Vagina (tissue), 2 donors: ENCODE measurements around the gene SLC1A2. TPM values are rescaled to one million over a fixed set of nuclear protein-coding genes. Genes with fewer than 3 reads are reported as not detected.

ENCODE experiments used
- DNase-seq, 2 donors: peaks; one replicate each; pipeline ENCODE4 v3.0.0-alpha.2; 2017; ENCODE audit errors: extremely low spot score in 2 of 2
- H3K27ac ChIP-seq: fragments of 200-600 bp; sonication (generic); one replicate; pipeline ENCODE4 v1.5.1; 2019
- H3K27me3 ChIP-seq: fragments of 200-600 bp; sonication (generic); one replicate; pipeline ENCODE4 v1.5.1; 2019
- H3K36me3 ChIP-seq, 2 donors: fragments of 200-600 bp; sonication (generic); one replicate each; pipeline ENCODE4 v1.5.1; 2017 to 2019
- H3K4me1 ChIP-seq: fragments of 200-600 bp; sonication (generic); one replicate; pipeline ENCODE4 v1.5.1; 2019
- H3K4me3 ChIP-seq, 2 donors: fragments of 200-600 bp; sonication (generic); 1 replicate in 1 of 2; 2 replicates in 1 of 2; pipeline ENCODE4 v1.5.1; 2016 to 2019
- H3K9me3 ChIP-seq: fragments of 200-600 bp; sonication (generic); one replicate; pipeline ENCODE4 v1.5.1; 2019
- POLR2A ChIP-seq, 2 donors: fragments of 450-650 bp; IDR thresholded peaks; one replicate each; pipeline ENCODE4 v1.6.1; 2017; ENCODE audit warnings: antibody characterized with exemption in 2 of 2, mild to moderate bottlenecking in 2 of 2, moderate library complexity in 2 of 2
- POLR2AphosphoS5 ChIP-seq, 2 donors: sonication (generic); formaldehyde crosslinking; IDR thresholded peaks; one replicate each; pipeline ENCODE4 v1.9.0; 2017; ENCODE audit warnings: antibody characterized with exemption in 2 of 2, mild to moderate bottlenecking in 2 of 2, low read depth in 1 of 2; ENCODE audit not compliant: insufficient read depth in 1 of 2
- intact Hi-C: fragments of 100-400 bp; cut with DNase I; formaldehyde crosslinking; loops from one replicate; pipeline ENCODE4 v1.15.1; 2023
- total RNA-seq: library from RNA; depleted of rRNA; stranded (reverse); fragments of >200 nt; gene quantifications from one replicate; pipeline ENCODE4 v1.2.3, GENCODE V29; 2016
- TF ChIP-seq, protein P1 (sequence below), 3 experiments: fragments of 450-650 bp in 2 of 3; fragments of 200-600 bp in 1 of 3; sonication (generic) in 1 of 3; IDR thresholded peaks; one replicate each; pipeline ENCODE4 v1.5.1; 2017 to 2019; ENCODE audit warnings: antibody characterized with exemption in 3 of 3, mild to moderate bottlenecking in 2 of 3, moderate library complexity in 2 of 3

SLC1A2 gene
- total RNA-seq, 1 donor from 2014 or later: 4.7 TPM

DNA sequence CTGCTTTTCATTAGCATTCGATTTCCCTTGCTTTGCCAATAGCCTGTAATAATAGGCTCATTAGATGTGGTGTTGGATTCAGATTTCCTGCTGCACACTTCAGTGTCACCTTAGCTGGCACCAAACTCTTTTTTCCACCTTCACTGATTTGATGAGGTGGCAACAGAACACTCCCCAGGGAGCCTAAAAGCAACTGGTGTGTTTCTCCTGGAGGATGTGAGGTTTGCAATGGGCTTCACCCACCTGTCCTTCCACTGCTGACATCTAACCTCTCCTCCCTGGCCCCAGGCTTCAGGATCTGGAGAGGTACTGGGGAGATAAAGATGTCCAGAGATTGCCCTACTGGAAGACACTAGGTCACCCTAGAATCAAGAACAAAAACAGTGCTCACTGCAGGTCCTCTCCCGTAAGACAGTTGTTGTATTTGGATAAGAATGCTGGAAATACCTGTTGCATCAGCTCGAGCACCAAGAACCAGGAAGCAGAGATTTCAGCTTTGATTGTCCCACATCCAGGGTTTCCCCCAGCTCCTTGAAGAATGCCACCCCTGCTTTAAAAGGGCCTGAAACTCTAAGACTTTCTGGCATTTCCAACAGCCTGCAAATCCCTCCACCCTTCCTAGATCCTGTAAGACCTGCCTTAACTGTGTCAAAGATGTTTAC is 96.9 kb downstream of the SLC1A2 start:
- TF ChIP-seq POLR2A (IDR thresholded peaks at IDR 0.05) (no peak), POLR2AphosphoS5 (IDR thresholded peaks at IDR 0.05; ENCODE audit: insufficient read depth in 1 of 2, low read depth in 1 of 2) (no peak)
- TF ChIP-seq, protein P1, sequence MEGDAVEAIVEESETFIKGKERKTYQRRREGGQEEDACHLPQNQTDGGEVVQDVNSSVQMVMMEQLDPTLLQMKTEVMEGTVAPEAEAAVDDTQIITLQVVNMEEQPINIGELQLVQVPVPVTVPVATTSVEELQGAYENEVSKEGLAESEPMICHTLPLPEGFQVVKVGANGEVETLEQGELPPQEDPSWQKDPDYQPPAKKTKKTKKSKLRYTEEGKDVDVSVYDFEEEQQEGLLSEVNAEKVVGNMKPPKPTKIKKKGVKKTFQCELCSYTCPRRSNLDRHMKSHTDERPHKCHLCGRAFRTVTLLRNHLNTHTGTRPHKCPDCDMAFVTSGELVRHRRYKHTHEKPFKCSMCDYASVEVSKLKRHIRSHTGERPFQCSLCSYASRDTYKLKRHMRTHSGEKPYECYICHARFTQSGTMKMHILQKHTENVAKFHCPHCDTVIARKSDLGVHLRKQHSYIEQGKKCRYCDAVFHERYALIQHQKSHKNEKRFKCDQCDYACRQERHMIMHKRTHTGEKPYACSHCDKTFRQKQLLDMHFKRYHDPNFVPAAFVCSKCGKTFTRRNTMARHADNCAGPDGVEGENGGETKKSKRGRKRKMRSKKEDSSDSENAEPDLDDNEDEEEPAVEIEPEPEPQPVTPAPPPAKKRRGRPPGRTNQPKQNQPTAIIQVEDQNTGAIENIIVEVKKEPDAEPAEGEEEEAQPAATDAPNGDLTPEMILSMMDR (IDR thresholded peaks at IDR 0.05): no peak
- H3K4me3 ChIP-seq: no peak overlapping the region
- H3K27me3 ChIP-seq: no peaks in the 10 kb centered on the region
- H3K4me1 ChIP-seq: peaks cover 26% of the 10 kb centered on the region
- intact Hi-C loops: no loop called here
- no peaks in the 10 kb centered on the region for H3K9me3 ChIP-seq
- no peak for DNase-seq
- no peaks in the 10 kb centered on the region for H3K36me3 ChIP-seq
- peak overlapping the region; percentile 52 for H3K27ac ChIP-seq

DNA sequence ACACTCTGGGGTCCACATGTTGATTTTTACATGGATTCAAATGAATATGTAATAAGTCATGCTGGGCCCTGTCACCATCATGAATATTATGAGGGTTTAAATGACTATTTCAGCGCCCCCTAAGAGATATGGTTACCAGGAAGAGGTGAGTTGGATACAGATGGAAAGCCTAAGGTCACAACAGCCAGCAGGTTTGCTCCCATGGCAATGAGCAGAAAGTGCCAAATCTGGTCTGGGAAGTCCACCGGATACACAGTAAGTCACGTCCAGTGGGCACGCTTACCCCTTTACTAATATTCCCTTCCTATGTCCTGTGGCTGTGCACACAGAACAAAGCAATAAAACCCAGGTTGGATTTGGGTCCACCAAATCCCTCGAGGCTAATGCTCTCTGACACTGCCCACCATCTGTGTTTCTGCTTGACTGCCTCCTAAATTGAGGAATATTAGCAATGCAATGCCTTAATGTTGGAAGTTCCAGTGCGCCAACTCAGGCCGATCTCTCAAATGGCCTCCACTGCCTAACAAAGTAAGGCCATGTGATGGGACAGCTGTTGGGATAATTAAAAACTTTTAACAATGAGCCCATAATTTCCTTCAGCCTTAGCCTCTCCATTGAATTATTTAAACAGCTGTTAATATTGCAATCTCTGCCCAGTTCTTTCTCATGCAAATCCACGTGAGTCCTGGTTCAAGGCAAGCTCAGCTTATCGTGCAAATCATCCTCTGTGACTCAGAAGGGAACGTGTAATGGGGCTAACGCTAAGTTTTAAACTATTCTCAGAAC is 97.6 kb downstream of the SLC1A2 start:
- Histone ChIP-seq H3K36me3 (no peaks in the 10 kb centered on the region), H3K9me3 (no peaks in the 10 kb centered on the region), H3K4me1 (peaks cover 26% of the 10 kb centered on the region), H3K27me3 (no peaks in the 10 kb centered on the region), H3K27ac (peak overlapping the region; percentile 52), H3K4me3 (no peak overlapping the region)
- no peak for DNase-seq
- TF ChIP-seq POLR2AphosphoS5 (IDR thresholded peaks at IDR 0.05; ENCODE audit: insufficient read depth in 1 of 2, low read depth in 1 of 2) (no peak), POLR2A (IDR thresholded peaks at IDR 0.05) (no peak)
- TF ChIP-seq, protein P1 (IDR thresholded peaks at IDR 0.05): no peak
- intact Hi-C loops: no loop called here

DNA sequence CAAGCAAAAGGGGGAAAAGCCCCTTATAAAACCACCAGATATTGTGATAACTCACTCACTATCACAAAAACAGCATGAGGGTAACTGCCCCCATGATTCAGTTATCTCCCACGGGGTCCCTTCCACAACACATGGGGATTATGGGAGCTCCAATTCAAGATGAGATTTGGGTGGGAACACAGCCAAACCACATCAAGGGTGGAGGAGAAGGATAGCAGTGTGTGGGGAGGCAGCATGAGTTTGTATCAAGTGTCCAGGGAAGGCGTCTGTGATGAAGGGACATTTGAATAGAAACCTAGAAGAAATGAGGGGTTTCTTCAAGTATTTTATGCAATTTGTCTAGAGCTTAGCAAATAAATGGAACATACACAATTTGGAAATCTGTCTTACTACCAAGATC is 98.2 kb downstream of the SLC1A2 start:
- TF ChIP-seq, protein P1 (IDR thresholded peaks at IDR 0.05): no peak
- TF ChIP-seq POLR2A (IDR thresholded peaks at IDR 0.05) (no peak), POLR2AphosphoS5 (IDR thresholded peaks at IDR 0.05; ENCODE audit: insufficient read depth in 1 of 2, low read depth in 1 of 2) (no peak)
- H3K27ac ChIP-seq: peak overlapping the region; percentile 36
- DNase-seq: no peak
- intact Hi-C loops: no loop called here
- H3K36me3 ChIP-seq: no peaks in the 10 kb centered on the region
- H3K27me3 ChIP-seq: no peaks in the 10 kb centered on the region
- H3K9me3 ChIP-seq: no peaks in the 10 kb centered on the region
- H3K4me3 ChIP-seq: no peak overlapping the region
- H3K4me1 ChIP-seq: peaks cover 20% of the 10 kb centered on the region

DNA sequence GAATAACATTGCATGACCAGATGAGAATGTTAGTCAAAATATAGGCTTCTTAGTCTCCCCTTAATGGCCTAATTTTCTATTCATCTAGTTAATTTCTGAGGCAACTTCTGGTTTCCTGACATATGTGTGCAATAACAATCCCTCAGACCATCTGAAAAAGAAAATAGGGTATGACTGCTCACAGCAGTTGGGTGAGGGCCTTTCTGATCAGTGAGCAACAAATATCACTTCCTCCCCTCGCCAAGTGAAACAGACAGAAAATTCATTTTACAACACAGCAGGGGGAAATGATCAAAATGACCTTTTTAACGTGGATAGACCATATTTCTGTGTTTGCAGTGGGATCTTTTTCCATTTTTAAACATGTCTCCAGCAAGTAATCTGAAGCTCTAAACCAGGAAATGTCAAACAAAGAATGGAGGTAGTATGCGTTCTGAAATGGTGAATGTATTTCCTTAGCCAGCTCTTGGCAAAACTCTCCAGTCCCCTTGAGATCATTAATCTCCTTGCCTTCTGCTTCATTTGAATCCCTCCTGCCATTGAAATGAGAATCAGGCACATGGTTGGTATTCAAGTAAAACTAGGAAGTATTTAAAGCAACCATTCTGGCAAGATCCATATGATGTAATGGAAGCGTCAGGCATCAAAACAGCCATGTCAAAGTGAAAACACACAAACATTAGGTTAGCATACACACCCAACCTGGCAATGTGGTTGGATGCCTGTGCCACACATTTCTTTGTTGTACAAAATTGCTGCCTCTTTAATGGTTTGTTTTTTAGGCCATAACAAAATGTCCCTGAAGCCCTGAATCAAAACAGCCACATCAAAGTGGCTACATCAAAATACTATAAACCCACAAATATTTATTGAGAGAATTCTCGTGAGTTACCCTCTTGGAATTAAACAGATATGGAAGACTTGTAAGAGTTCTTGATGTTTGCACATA is 100.1 kb downstream of the SLC1A2 start:
- Histone ChIP-seq H3K4me1 (peaks cover 17% of the 10 kb centered on the region), H3K9me3 (no peaks in the 10 kb centered on the region), H3K27me3 (no peaks in the 10 kb centered on the region), H3K36me3 (no peaks in the 10 kb centered on the region), H3K4me3 (no peak overlapping the region), H3K27ac (peak overlapping the region; percentile 33)
- DNase-seq: no peak
- TF ChIP-seq, protein P1 (IDR thresholded peaks at IDR 0.05): no peak
- TF ChIP-seq POLR2A (IDR thresholded peaks at IDR 0.05) (no peak), POLR2AphosphoS5 (IDR thresholded peaks at IDR 0.05; ENCODE audit: insufficient read depth in 1 of 2, low read depth in 1 of 2) (no peak)
- intact Hi-C loops: no loop called here
